ENCODE measurements around the gene SLC35D1. TPM values are rescaled to one million over a fixed set of nuclear protein-coding genes. Genes with fewer than 3 reads are reported as not detected.

Gene SLC35D1
- total and polyA plus RNA-seq, 2 of the 13 experiments (the other 11 are each of a cell fraction or from before 2014, with no cell fraction given) = 12.4 to 41.5 TPM

DNA sequence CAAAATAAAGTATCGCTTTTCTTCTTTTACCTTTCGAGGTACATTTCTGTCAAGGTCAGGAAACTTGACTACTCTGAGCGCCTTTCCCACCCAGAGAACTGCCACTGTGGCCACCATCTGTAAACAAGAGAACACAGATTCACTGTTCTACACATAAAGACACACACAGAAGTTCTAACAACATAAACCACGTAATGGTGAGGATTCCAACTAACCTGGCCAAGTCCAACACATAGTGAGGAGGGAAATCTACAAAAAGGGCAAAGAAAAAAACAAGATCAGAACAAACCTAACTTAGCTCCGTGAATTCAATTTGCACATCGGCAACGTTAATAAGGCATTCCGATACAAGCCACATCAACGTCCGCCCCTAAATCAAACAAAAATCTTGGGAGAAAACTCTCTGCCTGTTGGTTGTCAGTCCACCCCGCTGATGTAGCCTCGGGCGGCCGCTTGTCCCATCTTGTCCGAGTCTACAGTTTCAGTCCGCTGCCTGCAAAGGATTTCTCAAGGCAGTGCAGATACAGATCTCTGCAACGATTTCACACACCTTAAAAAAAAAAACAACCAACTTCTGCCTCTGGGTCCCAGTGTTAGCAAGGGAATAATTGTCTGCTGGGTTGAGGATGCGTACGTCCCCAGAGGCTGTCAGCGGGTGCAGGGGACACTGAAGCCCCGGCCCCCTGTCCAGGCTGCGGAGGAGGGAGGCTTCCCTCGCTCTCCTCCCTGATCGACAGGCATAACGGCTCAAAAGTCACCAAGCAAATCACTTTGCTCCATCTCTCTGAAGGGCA, 1.0 kb downstream of the SLC35D1 start (continued):
- TF ChIP-seq, protein P1, sequence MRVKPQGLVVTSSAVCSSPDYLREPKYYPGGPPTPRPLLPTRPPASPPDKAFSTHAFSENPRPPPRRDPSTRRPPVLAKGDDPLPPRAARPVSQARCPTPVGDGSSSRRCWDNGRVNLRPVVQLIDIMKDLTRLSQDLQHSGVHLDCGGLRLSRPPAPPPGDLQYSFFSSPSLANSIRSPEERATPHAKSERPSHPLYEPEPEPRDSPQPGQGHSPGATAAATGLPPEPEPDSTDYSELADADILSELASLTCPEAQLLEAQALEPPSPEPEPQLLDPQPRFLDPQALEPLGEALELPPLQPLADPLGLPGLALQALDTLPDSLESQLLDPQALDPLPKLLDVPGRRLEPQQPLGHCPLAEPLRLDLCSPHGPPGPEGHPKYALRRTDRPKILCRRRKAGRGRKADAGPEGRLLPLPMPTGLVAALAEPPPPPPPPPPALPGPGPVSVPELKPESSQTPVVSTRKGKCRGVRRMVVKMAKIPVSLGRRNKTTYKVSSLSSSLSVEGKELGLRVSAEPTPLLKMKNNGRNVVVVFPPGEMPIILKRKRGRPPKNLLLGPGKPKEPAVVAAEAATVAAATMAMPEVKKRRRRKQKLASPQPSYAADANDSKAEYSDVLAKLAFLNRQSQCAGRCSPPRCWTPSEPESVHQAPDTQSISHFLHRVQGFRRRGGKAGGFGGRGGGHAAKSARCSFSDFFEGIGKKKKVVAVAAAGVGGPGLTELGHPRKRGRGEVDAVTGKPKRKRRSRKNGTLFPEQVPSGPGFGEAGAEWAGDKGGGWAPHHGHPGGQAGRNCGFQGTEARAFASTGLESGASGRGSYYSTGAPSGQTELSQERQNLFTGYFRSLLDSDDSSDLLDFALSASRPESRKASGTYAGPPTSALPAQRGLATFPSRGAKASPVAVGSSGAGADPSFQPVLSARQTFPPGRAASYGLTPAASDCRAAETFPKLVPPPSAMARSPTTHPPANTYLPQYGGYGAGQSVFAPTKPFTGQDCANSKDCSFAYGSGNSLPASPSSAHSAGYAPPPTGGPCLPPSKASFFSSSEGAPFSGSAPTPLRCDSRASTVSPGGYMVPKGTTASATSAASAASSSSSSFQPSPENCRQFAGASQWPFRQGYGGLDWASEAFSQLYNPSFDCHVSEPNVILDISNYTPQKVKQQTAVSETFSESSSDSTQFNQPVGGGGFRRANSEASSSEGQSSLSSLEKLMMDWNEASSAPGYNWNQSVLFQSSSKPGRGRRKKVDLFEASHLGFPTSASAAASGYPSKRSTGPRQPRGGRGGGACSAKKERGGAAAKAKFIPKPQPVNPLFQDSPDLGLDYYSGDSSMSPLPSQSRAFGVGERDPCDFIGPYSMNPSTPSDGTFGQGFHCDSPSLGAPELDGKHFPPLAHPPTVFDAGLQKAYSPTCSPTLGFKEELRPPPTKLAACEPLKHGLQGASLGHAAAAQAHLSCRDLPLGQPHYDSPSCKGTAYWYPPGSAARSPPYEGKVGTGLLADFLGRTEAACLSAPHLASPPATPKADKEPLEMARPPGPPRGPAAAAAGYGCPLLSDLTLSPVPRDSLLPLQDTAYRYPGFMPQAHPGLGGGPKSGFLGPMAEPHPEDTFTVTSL (CRISPR knock-in tag; IDR thresholded peaks at IDR 0.05; ENCODE audit: borderline replicate concordance) = no peak
- no peak for TF ChIP-seq ZNF772 (CRISPR knock-in tag; IDR thresholded peaks at IDR 0.05)
- 0 out of 2 replicates have a peak, but pooled peaks have one; percentile 5 for TF ChIP-seq REL (CRISPR knock-in tag; conservative IDR thresholded peaks at IDR 0.05)
- TF ChIP-seq, protein P2, sequence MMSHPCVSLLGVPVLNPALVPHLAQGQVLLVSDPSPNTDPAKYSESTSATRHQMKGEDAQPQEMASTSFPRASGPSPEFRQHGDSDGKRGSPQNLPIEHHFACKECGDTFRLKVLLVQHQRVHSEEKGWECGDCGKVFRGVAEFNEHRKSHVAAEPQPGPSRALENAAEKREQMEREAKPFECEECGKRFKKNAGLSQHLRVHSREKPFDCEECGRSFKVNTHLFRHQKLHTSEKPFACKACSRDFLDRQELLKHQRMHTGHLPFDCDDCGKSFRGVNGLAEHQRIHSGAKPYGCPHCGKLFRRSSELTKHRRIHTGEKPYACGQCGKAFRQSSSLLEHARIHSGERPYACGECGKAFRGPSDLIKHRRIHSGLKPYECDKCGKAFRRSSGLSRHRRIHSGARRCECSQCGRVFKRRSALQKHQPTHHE (CRISPR knock-in tag; IDR thresholded peaks at IDR 0.05; ENCODE audit: borderline replicate concordance) = 0 out of 2 replicates have a peak, but pooled peaks have one; percentile 0
- TF ChIP-seq, protein P3, sequence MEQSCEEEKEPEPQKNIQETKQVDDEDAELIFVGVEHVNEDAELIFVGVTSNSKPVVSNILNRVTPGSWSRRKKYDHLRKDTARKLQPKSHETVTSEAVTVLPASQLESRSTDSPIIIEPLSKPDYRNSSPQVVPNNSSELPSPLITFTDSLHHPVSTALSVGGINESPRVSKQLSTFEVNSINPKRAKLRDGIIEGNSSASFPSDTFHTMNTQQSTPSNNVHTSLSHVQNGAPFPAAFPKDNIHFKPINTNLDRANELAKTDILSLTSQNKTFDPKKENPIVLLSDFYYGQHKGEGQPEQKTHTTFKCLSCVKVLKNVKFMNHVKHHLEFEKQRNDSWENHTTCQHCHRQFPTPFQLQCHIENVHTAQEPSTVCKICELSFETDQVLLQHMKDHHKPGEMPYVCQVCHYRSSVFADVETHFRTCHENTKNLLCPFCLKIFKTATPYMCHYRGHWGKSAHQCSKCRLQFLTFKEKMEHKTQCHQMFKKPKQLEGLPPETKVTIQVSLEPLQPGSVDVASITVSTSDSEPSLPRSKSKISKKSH (CRISPR knock-in tag; IDR thresholded peaks at IDR 0.05; ENCODE audit: borderline replicate concordance) = no peak
- TF ChIP-seq MAFK (conservative IDR thresholded peaks at IDR 0.05 in 1 of 2, IDR thresholded peaks at IDR 0.05 in 1 of 2; ENCODE audit: low read length in 2 of 2) = no peak
- TF ChIP-seq ZC3H13 (CRISPR knock-in tag; IDR thresholded peaks at IDR 0.05) = no peak
- TF ChIP-seq, protein P4, sequence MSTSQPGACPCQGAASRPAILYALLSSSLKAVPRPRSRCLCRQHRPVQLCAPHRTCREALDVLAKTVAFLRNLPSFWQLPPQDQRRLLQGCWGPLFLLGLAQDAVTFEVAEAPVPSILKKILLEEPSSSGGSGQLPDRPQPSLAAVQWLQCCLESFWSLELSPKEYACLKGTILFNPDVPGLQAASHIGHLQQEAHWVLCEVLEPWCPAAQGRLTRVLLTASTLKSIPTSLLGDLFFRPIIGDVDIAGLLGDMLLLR (CRISPR knock-in tag; IDR thresholded peaks at IDR 0.05) = no peak
- TF ChIP-seq, protein P5, sequence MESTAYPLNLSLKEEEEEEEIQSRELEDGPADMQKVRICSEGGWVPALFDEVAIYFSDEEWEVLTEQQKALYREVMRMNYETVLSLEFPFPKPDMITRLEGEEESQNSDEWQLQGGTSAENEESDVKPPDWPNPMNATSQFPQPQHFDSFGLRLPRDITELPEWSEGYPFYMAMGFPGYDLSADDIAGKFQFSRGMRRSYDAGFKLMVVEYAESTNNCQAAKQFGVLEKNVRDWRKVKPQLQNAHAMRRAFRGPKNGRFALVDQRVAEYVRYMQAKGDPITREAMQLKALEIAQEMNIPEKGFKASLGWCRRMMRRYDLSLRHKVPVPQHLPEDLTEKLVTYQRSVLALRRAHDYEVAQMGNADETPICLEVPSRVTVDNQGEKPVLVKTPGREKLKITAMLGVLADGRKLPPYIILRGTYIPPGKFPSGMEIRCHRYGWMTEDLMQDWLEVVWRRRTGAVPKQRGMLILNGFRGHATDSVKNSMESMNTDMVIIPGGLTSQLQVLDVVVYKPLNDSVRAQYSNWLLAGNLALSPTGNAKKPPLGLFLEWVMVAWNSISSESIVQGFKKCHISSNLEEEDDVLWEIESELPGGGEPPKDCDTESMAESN (CRISPR knock-in tag; conservative IDR thresholded peaks at IDR 0.05) = no peak
- TF ChIP-seq, protein P6, sequence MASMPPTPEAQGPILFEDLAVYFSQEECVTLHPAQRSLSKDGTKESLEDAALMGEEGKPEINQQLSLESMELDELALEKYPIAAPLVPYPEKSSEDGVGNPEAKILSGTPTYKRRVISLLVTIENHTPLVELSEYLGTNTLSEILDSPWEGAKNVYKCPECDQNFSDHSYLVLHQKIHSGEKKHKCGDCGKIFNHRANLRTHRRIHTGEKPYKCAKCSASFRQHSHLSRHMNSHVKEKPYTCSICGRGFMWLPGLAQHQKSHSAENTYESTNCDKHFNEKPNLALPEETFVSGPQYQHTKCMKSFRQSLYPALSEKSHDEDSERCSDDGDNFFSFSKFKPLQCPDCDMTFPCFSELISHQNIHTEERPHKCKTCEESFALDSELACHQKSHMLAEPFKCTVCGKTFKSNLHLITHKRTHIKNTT (CRISPR knock-in tag; IDR thresholded peaks at IDR 0.05) = no peak
- no peak for TF ChIP-seq CBX2 (IDR thresholded peaks at IDR 0.05; ENCODE audit: low read depth, low read length)
- 0 out of 2 replicates have a peak, but pooled peaks have one; percentile 15 for TF ChIP-seq CBX2 (CRISPR knock-in tag; IDR thresholded peaks at IDR 0.05; ENCODE audit: low read depth)
- TF ChIP-seq MTF1 (CRISPR knock-in tag; IDR thresholded peaks at IDR 0.05) = no peak
- TF ChIP-seq TGIF2 (CRISPR knock-in tag; IDR thresholded peaks at IDR 0.05) = no peak
- TF ChIP-seq SOX13 (IDR thresholded peaks at IDR 0.05) = no peak
- TF ChIP-seq SOX13 (CRISPR knock-in tag; conservative IDR thresholded peaks at IDR 0.05 in 1 of 2, IDR thresholded peaks at IDR 0.05 in 1 of 2) = peak in 1 of 2 experiments; percentile 3; a peak in 1 of 4 replicates
